Lung microvascular endothelial cell (primary cell): Measurements from ENCODE around the gene FCGBP. TPM values are rescaled to one million over a fixed set of nuclear protein-coding genes. Genes with fewer than 3 reads are reported as not detected.

Source experiments
- DNase-seq, 2 donors: peaks; one replicate each; pipeline versions ENCODE4 v3.0.0 to v3.0.0-alpha.2; 2010; ENCODE audit warnings: low read depth in 2 of 2
- total RNA-seq: library from RNA; depleted of rRNA; stranded (reverse); fragments of >200 nt; gene quantifications from 2 replicates; pipeline ENCODE4 v1.2.1, GENCODE V29; 2014

The FCGBP gene
- total RNA-seq, 1 donor from 2014 or later: under 0.01 TPM

GRCh38 chr19:39949026-39949747 lies 14.8 kb upstream of the FCGBP start:
- no peak for DNase-seq

DNA sequence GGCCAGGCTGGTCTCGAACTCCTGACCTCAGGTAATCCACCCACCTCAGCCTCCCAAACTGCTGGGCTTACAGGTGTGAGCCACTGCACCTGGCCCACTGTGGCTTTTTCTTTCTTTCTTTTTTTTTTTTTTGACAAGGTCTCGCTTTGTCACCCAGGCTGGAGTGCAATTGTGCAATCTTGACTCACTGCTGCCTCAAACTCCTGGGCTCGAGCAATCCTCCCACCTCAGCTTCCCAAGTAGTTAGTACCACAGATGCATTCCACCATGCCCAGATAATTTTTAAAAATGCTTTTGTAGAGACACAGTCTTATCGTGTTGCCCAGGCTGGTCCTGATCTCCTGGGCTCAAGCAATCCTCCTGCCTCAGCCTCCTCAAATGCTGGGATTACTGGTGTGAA lies 12.1 kb upstream of the FCGBP start:
- DNase-seq: no peak

GRCh38 chr19:39943586-39943985 lies 9.2 kb upstream of the FCGBP start:
- no peak for DNase-seq

DNA sequence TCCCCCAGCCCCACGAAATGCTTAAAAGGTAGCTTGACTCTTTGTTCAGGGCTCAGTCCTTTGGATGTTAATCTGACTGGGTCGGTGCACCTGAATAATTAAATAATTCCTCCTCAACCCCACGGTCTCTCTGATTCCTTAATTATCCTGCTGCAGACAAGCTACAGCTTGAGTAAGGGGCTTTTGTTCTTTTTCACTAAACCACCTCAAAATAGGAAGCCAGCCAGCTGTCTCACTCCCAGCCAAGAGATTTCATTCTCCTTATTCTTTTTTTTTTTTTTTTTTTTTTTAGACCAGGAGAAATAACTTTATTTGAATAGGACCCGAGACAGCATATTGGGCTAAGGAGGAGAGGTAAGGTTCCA lies 7.9 kb upstream of the FCGBP start:
- DNase-seq: no peak

DNA sequence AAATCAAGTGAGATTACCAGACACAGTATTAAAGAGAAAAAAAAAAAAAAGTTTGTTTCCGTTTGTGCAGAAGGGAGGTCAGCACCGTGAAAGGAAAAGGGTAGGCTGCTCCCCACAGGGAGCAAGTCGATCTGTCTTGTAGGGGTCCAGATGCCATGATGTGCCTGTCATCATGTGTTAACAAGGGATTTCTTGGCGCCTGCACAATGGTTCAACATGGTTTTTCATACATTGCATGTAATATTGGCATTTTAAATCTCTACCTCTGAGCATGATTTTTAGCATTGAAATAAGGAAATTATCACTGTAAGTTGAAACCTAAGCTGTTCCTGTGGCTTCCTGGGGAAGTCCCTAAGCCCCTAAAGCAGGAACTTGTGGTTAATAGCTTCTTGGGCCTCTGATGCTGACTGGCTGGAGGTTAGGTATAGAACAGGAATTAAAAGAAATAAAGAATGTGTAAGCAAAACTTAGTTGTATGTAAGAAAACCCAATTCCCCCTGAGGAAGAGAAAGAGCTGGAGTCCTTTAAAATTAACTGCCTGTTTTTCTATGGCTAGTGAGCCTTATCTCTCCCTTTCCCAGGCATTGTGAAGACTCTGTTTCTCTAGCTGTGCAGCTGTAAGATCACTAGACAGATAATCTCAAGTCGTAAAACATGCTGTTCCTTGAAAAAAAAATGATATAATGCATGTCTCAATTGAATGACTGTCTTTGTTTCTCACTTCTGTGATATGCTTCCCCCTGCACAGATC lies 7.4 kb upstream of the FCGBP start:
- peak in 1 of 2 donors; percentile 38 for DNase-seq

DNA sequence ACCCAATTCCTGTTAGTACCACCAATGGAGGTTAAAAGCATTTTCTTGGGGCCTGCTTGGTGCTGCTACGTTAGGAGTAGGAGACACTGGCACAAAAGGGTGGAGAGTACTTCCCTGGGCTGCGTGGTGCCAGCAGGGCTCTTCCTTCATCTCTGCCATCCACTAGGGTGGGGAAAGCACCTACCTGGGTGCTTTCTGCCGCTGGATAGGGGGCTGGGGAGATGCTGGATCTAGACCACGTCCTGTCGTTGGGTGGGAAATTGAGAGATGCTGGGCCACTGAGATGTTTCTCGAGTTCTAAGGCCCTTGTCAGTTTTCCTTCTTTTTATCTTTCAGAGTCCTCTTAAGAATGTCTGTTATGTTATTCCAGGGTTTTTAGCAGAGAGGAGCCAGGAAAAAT lies 6.7 kb upstream of the FCGBP start:
- no peak for DNase-seq

- DNase-seq: no peak
Observed at GRCh38 chr19:39940221-39940833, 5.9 kb upstream of the FCGBP start.

DNA sequence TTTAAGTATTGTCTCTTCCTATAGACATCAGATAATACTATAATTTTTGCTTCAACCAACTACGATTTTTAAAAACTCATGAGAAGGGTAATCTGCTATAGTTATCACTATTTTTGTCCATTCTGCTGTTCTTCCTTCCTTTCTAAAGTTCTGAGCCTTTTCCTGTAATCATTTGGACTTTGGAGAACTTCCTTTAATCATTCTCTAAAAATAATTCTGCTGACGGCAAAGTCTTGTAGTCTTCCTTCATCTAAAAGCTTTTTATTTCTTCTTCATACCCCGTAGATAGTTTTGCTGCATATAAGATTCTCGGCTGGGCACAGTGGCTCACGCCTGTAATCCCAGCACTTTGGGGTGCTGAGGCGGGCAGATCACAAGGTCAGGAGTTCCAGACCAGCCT lies 5.1 kb upstream of the FCGBP start:
- no peak for DNase-seq

- peak in 1 of 2 donors; percentile 8 for DNase-seq
Observed at GRCh38 chr19:39937787-39938186, 3.4 kb upstream of the FCGBP start.

- DNase-seq: no peak
Observed at GRCh38 chr19:39937094-39937720, 2.8 kb upstream of the FCGBP start.

- no peak for DNase-seq
Observed at GRCh38 chr19:39936622-39937021, 2.2 kb upstream of the FCGBP start.

- DNase-seq: no peak
Observed at GRCh38 chr19:39936020-39936419, 1.6 kb upstream of the FCGBP start.

GRCh38 chr19:39935364-39935661 lies 879 bp upstream of the FCGBP start:
- no peak for DNase-seq

GRCh38 chr19:39929750-39930149 lies 4.7 kb downstream of the FCGBP start:
- no peak for DNase-seq

GRCh38 chr19:39928357-39928725 lies 6.1 kb downstream of the FCGBP start:
- DNase-seq: no peak

DNA sequence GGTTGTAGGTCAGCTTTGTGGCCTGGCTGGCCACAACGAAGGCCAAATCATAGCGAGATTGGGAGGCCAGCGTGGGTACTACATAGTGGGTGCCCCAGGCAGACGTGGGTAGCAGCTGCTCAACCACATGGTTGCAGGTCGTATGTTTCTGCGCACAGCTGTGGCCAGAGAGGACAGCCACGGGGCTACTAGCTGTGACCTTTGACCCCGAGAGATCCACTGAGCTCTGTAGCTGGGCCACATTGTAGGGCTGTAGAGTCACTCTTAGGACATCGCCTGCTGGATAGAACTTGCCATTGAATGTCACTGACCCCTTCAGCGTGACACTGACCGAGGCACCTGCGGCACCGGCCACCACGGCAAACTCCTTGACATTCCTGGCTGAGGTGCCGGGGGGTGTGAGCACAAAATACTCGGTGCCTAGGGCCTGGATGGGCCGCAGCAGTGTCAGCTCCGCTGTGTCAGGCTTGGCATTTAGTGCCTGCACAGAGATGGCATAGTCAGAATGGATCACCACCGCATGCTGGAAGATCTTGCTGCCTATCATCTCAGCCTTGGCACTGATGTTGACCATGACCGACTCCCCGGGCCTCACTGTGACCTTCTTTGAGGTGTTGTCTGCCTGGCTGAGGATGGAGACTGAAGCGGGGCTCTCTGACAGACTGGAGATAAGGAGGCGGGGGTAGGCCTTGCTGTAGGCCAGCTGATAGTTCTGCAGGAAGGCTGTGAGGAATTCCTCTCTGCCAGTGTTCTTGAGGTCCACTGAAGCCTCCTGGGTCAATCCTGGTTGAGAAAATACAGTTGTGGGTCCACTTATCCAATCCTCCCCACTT lies 6.7 kb downstream of the FCGBP start:
- no peak for DNase-seq

DNA sequence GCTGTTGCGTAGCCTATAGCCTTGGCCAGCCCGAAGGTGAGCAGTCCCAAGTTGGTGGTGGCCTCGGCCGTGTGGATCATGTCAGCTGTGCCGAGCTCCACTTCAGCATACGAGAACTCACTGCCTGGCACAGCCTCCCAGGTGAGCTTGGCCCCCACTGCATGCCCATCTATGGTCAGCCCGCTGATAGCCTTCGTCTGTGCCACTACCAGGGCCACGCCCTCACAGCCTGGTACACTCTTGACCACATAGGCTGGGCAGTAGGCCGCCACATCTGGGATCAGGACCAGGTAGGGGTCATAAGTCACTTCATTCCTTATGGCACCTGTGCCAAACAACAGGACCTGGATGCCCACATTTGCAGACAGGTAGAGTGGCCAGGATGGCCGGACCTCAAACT lies 7.4 kb downstream of the FCGBP start:
- no peak for DNase-seq

- DNase-seq: no peak
Observed at GRCh38 chr19:39926170-39926760, 8.2 kb downstream of the FCGBP start.

- no peak for DNase-seq
Observed at GRCh38 chr19:39924952-39925351, 9.5 kb downstream of the FCGBP start.

- no peak for DNase-seq
Observed at GRCh38 chr19:39924389-39924788, 10.0 kb downstream of the FCGBP start.

GRCh38 chr19:39923862-39924261 lies 10.6 kb downstream of the FCGBP start:
- DNase-seq: no peak
